Cardiac fibroblast (primary cell): ENCODE data around the gene PGLYRP2.
A peak's percentile ranks its signal among the peaks of the same experiment; 100 is the strongest.

Experiments
- DNase-seq, 2 donors: peaks; one replicate each; pipeline versions ENCODE4 v3.0.0 to v3.0.0-alpha.2; 2010; ENCODE audit warnings: low read depth in 2 of 2
- H3K4me3 ChIP-seq, 2 donors: replicated peaks in 1 of 2; 1 replicate in 1 of 2; 2 replicates in 1 of 2; pipeline ENCODE4 v1.5.1; 2011; ENCODE audit warnings: low read depth in 2 of 2, low read length in 2 of 2, mild to moderate bottlenecking in 2 of 2, moderate library complexity in 1 of 2
- CTCF ChIP-seq: IDR thresholded peaks from one replicate; pipeline ENCODE4 v1.5.1; 2011; ENCODE audit warnings: low read depth, mild to moderate bottlenecking, low read length, inconsistent platforms

The PGLYRP2 gene

DNA sequence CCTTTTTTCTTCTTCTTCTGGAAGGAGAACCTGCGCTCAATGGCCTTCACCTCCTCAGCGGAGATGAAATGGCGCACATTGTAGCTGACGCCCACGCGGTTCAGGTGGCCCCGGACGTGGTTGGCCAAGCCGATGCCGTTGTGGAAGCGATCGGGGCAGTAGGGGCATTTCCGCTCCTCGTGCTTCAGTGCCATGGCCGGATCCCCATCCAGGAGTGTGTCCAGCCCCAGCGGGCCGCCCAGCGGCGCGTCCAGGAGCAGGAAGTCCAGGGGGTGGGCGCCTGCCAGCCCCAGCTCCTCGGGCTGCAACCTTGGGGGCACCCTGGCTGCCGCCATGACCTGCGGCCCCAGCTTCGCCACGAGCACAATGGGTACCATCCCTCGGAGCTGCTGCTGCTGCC lies 40.7 kb downstream of the PGLYRP2 start:
- H3K4me3 ChIP-seq, result no peak overlapping the region
- DNase-seq, result no peak
- no peak for TF ChIP-seq CTCF

GRCh38 chr19:15438124-15438496 lies 41.2 kb downstream of the PGLYRP2 start:
- no peak for TF ChIP-seq CTCF
- DNase-seq, result no peak
- H3K4me3 ChIP-seq, result no peak overlapping the region

- no peak overlapping the region for H3K4me3 ChIP-seq
- TF ChIP-seq CTCF, result no peak
- DNase-seq, result peak in 1 of 2 donors; percentile 47
These were observed 41.8 kb downstream of the PGLYRP2 start for GRCh38 chr19:15437355-15438123.

- no peak overlapping the region for H3K4me3 ChIP-seq
- DNase-seq, result no peak
These were observed 42.5 kb downstream of the PGLYRP2 start for GRCh38 chr19:15436826-15437110.

DNA sequence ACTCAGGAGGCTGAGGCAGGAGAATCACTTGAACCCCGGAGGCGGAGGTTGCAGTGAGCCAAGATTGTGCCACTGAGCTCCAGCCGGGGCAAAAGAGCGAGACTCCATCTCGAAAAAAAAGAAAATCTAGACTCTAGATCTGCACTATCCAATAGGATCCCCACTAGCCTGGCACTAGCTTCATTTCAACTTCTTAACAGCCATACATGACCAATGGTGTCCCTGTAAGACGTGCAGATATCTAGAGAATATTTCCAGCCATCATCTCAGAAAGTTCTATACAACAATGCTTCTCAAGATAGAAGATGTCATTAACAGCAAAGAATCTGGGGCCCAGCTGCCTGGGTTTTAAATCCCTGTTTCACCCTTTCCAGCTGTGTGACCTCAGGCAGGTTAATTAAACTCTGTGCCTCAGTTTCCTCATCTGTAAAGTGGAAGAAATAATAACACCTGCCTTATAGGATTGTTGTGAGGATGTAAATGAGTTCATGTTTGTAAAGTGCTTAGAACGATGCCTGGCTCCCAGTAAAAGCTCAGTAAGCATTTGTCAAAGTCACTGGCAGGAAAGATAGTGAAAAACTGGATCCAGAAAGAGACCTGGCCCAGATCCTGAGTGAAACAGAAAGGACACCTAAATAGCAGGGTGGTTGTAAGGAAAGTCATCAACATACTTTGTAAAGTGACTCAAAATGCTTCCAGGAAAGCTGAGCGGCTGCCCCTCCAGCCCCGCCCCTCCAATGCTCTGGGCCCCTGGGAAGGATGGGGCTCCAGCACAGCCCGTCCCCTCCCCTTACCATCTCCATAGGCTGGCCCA lies 43.1 kb downstream of the PGLYRP2 start:
- no peak overlapping the region for H3K4me3 ChIP-seq
- DNase-seq, result no peak
- TF ChIP-seq CTCF, result no peak

More at GRCh38 chr19:15436826-15437110, 42.5 kb downstream of the PGLYRP2 start:
- TF ChIP-seq CTCF, result no peak

DNA sequence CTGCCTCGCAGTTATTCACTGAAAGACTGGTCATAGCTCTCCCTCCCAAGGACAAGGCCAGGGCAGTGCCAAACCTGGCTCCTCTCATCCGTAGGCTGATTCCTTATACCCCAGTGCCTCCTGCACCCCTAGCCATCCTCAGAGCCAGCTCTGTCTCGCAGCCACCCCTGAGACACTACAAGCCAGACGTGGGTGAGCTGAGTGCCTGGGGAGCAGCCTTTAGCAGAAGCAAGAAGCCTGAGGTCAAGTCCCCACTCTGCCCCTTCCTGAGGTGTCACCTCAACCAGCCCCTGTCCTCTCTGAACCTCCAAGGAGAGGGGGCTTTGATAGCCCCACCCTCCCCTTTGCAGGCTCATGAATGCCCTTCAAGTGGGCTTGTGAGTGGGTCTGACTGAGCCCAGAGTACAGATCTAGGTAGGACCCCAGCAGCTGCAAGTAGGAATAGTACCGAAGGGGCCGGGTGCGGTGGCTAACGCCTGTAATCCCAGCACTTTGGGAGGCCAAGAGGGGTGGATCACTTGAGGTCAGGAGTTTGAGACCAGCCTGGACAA lies 45.7 kb downstream of the PGLYRP2 start:
- peak overlapping the region; percentile 70 to 89 for H3K4me3 ChIP-seq
- DNase-seq, result no peak
- no peak for TF ChIP-seq CTCF
